Common myeloid progenitor, CD34-positive (primary cell): ENCODE data around the gene ASIC3.

Experiments
- CTCF ChIA-PET: fragments of 350-600 bp; sonication (Branson Sonifier 250); formaldehyde crosslinking; loops from one replicate; lab custom pipeline; 2021; ENCODE audit warnings: antibody characterized with exemption; lab: Charles Lee
- POLR2A ChIA-PET: fragments of 350-600 bp; sonication (Branson Sonifier 250); formaldehyde crosslinking; loops from one replicate; lab custom pipeline; 2021; ENCODE audit warnings: antibody characterized with exemption; lab: Charles Lee
- DNase-seq, 3 donors: peaks; one replicate each; pipeline versions ENCODE4 v3.0.0 to v3.0.0-alpha.2; 2013
- H3K27ac ChIP-seq, 2 experiments: 1 replicate in 1 of 2; 2 replicates in 1 of 2; pipeline ENCODE4 v1.7.0; 2013; ENCODE audit warnings: inconsistent platforms in 2 of 2, low read length in 2 of 2, mild to moderate bottlenecking in 2 of 2, low read depth in 1 of 2, moderate library complexity in 1 of 2; ENCODE audit not compliant: severe bottlenecking in 2 of 2, insufficient read depth in 1 of 2, poor library complexity in 1 of 2
- H3K27me3 ChIP-seq, 5 experiments: replicated peaks in 2 of 5; 1 replicate in 3 of 5; 2 replicates in 2 of 5; pipeline versions ENCODE4 v1.6.1 to v1.7.0; 2013; ENCODE audit warnings: low read length in 4 of 5, mild to moderate bottlenecking in 2 of 5, moderate library complexity in 2 of 5, inconsistent platforms in 1 of 5; ENCODE audit not compliant: insufficient read depth in 5 of 5, control insufficient read depth in 4 of 5
- H3K36me3 ChIP-seq, 4 experiments: 1 replicate in 2 of 4; 2 replicates in 2 of 4; pipeline versions ENCODE4 v1.6.1 to v1.7.0; 2013; ENCODE audit warnings: low read length in 3 of 4, control low read depth in 1 of 4, mild to moderate bottlenecking in 1 of 4; ENCODE audit not compliant: control insufficient read depth in 4 of 4, insufficient read depth in 4 of 4
- H3K4me1 ChIP-seq, 4 experiments: 1 replicate in 3 of 4; 2 replicates in 1 of 4; pipeline versions ENCODE4 v1.6.1 to v1.7.1; 2013; ENCODE audit warnings: low read length in 3 of 4, mild to moderate bottlenecking in 3 of 4, control low read depth in 1 of 4, inconsistent platforms in 1 of 4, moderate library complexity in 1 of 4; ENCODE audit not compliant: control insufficient read depth in 4 of 4, insufficient read depth in 4 of 4; ENCODE audit errors: control extremely low read depth in 1 of 4
- H3K4me3 ChIP-seq, 7 experiments: 1 replicate in 4 of 7; 2 replicates in 3 of 7; pipeline versions ENCODE4 v1.5.1 to v1.7.0; 2013; ENCODE audit warnings: mild to moderate bottlenecking in 7 of 7, low read length in 6 of 7, moderate library complexity in 6 of 7, inconsistent platforms in 2 of 7, low read depth in 2 of 7, control low read depth in 1 of 7; ENCODE audit not compliant: insufficient read depth in 4 of 7, control insufficient read depth in 1 of 7; ENCODE audit errors: extremely low read depth in 1 of 7
- H3K9me3 ChIP-seq, 5 experiments: 1 replicate in 4 of 5; 2 replicates in 1 of 5; pipeline versions ENCODE4 v1.6.1 to v1.7.1; 2013; ENCODE audit warnings: low read length in 4 of 5, mild to moderate bottlenecking in 2 of 5, inconsistent platforms in 1 of 5, low read depth in 1 of 5, moderate library complexity in 1 of 5; ENCODE audit not compliant: control insufficient read depth in 4 of 5, insufficient read depth in 2 of 5; ENCODE audit errors: control extremely low read depth in 1 of 5
- WGBS: methylation state at CpG from one replicate; pipeline ENCODE4 v1.1.5; 2013; ENCODE audit not compliant: insufficient coverage; 5-methylcytosine and 5-hydroxymethylcytosine counted together

ASIC3 gene

DNA sequence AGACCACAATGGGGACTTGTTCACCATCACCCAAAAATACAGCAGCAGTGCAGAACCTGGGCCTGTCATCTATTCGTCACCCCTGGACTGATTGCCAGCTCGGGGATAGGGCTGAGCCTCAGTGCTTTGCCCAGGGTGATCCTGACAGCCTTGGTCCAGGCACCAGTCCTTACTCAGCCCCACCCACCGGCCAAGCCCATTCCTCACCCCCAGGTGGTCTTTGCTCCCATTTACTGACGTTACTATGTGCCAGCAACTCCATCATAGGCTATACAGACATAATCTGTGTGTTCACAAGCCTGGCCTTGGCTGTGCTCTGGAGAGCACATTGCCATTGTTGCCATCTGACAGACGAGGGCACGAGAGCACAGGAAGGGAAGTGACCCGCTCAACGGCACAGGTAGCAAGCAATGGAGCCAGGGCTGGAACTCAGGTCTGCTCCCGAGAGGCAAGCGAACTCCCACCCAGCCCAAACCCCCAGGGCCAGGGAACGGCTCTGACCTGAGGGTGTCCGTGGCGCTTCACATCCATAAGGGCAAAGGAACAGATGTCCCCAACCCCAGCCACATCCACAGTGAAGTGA lies 30.9 kb upstream of the ASIC3 start:
- Histone ChIP-seq H3K36me3 (no peaks in the 10 kb centered on the region), H3K27me3 (peaks cover 5 to 42% (median 14%) of the 10 kb centered on the region in 5 experiments), H3K9me3 (no peaks in the 10 kb centered on the region), H3K27ac (peak overlapping the region in 1 of 2 experiments; percentile 61), H3K4me1 (peaks cover 0 to 45% (median 34%) of the 10 kb centered on the region in 4 experiments), H3K4me3 (peak overlapping the region in 6 of 7 experiments; percentile 14 to 66 (median 46))
- DNase-seq = no peak
- WGBS = 46% methylated on average over 9 of the region's 13 CpGs
- CTCF ChIA-PET = interaction anchor here (0.7 to 5.5 kb wide), 23 partner anchors 8 to 96 kb away, joined by 3 to 39 read pairs (median 5); partner anchors contain the start of gene ABCB8
- POLR2A ChIA-PET = interaction anchor here (0.6 to 1.8 kb wide), 2 partner anchors 11 to 558 kb away, joined by 3 to 4 read pairs; partner anchors contain the start of gene ABCB8

DNA sequence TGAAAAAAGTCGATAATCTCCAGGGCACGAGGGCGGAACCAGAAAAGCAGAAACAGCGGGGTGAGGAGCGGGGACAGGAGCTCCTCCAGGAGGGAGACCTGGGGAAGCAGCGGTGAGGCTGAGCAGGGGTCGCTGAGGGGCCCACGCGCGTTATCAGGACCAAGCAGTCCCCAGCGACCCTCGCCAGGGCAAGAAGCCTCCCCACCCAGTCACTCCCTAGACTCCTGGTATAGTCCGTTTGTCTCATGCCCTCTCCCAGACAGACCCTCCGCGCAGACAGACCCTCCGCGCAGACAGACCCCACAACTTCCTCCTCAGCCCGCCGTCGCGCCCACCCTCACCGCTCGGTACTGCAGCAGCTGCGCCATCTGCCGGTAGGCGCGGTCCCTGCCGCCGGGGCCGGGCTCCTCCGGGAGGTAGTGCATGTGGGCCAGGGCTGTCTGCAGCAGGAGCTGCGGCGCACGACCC lies 30.3 kb upstream of the ASIC3 start:
- CTCF ChIA-PET = interaction anchor here (0.7 to 5.5 kb wide), 33 partner anchors 8 to 230 kb away, joined by 3 to 39 read pairs (median 5); partner anchors contain the start of genes ABCB8 and NOS3
- Histone ChIP-seq H3K27ac (peak overlapping the region in 1 of 2 experiments; percentile 61), H3K36me3 (no peaks in the 10 kb centered on the region), H3K9me3 (no peaks in the 10 kb centered on the region), H3K4me3 (peak overlapping the region in 6 of 7 experiments; percentile 14 to 66 (median 46)), H3K4me1 (peaks cover 0 to 40% (median 31%) of the 10 kb centered on the region in 4 experiments), H3K27me3 (peaks cover 5 to 40% (median 13%) of the 10 kb centered on the region in 5 experiments)
- WGBS = under 1% methylated on average over 32 of the region's 34 CpGs
- POLR2A ChIA-PET = interaction anchor here (1.8 kb wide), 1 partner anchor 10 kb away, joined by 4 read pairs; the partner anchor contains the start of gene ABCB8
- peak; percentile 70 to 87 (median 86) for DNase-seq

DNA sequence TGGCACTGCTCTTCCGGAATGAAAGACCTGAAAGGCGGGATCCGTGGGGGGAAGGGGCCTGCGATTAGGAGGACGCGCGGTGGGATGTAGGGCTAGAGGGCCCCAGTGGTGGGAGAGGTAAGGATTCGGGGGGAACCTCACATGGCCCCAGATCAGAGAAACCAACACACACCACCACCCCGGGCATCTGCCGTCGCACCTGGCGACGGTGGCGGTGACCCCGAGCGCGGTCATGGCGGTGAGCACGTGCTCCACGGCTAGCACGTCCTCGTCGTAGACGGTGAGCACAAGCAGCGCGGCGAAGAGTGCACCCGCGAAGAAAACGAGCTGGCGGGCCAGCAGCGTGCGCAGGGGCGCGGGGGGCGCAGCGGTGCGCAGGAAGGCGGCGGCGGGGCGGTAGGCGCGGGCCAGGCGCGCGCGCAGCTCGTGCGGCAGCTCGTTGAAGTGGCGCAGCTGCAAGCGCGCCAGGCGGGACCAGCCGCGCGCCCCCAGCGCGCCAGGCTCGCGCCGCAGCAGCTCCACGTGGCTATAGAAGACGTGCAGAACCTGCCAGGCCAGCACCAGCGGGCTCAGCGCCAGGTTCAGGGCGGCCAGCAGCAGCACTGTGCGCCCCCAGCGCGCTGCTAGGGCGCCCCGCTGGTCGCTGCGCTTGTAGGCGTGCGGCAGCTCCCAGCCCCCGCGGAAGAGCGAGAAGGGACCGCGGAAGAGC lies 29.8 kb upstream of the ASIC3 start:
- Histone ChIP-seq H3K27me3 (peaks cover 5 to 39% (median 13%) of the 10 kb centered on the region in 5 experiments), H3K4me1 (peaks cover 0 to 36% (median 27%) of the 10 kb centered on the region in 4 experiments)
- CTCF ChIA-PET = interaction anchor here (0.7 to 5.5 kb wide), 32 partner anchors 8 to 230 kb away, joined by 3 to 39 read pairs (median 5); partner anchors contain the start of genes ABCB8 and NOS3

DNA sequence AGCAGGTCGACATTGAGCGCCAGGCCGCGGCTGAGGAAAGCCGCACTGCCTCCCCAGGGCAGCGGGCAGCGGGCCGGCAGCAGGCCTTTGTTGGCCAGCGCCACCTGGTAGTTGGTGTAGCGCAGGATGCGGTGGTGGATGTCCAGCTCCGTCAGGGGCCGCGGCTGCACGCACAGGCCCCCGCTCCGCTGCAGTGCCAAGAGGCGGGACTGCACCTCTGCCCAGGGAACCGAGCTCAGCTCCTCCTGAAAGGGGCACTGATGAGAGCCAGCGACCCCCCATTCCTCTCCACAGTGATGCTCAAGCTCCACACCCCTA lies 29.2 kb upstream of the ASIC3 start:
- Histone ChIP-seq H3K9me3 (no peaks in the 10 kb centered on the region), H3K27ac (no peak overlapping the region), H3K27me3 (peaks cover 5 to 35% (median 13%) of the 10 kb centered on the region in 5 experiments), H3K4me3 (peak overlapping the region in 6 of 7 experiments; percentile 23 to 66 (median 47)), H3K36me3 (no peaks in the 10 kb centered on the region), H3K4me1 (peaks cover 0 to 31% (median 22%) of the 10 kb centered on the region in 4 experiments)
- CTCF ChIA-PET = interaction anchor here (0.9 to 5.5 kb wide), 22 partner anchors 10 to 231 kb away, joined by 3 to 39 read pairs (median 6); partner anchors contain the start of genes ABCB8 and NOS3
- POLR2A ChIA-PET = no interaction called here
- no peak for DNase-seq
- WGBS = 21% methylated on average over 13 of the region's 20 CpGs

More for the DNA sequence above, 29.8 kb upstream of the ASIC3 start:
- Histone ChIP-seq H3K4me3 (peak overlapping the region; percentile 20 to 66 (median 38)), H3K27ac (no peak overlapping the region), H3K9me3 (no peaks in the 10 kb centered on the region), H3K36me3 (no peaks in the 10 kb centered on the region)
- peak in 2 of 3 donors; percentile 57 to 68 for DNase-seq
- POLR2A ChIA-PET = interaction anchor here (1.8 kb wide), 1 partner anchor 10 kb away, joined by 4 read pairs; the partner anchor contains the start of gene ABCB8
- under 1% methylated on average over 78 of the region's 82 CpGs for WGBS

DNA sequence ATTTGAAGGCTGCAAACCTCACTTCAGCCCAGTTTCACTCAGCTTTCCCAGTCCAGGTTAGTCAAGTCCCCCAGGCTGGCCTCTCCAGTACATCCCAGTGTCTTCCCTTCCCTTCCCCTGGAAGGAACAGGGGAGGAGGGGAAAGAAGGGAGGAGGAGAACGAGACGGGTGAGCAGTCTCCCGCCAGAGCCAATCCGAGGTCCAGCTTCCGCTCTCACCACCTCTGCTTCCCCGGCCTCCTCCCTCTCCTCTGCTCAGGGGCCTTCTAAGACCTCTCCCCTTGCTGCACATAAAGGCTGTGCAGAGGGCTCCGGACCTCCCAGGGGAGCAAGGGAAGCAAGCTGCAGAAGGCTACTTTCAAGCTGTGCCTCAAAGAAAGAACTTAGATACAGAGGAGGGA lies 28.1 kb upstream of the ASIC3 start:
- Histone ChIP-seq H3K27ac (no peak overlapping the region), H3K4me3 (no peak overlapping the region), H3K4me1 (peaks cover 0 to 23% (median 18%) of the 10 kb centered on the region in 4 experiments), H3K36me3 (no peaks in the 10 kb centered on the region), H3K27me3 (peaks cover 5 to 34% (median 13%) of the 10 kb centered on the region in 5 experiments), H3K9me3 (no peaks in the 10 kb centered on the region)
- CTCF ChIA-PET = interaction anchor here (0.6 to 6.9 kb wide), 10 partner anchors 10 to 321 kb away, joined by 3 to 61 read pairs (median 12); partner anchors contain the start of gene NUB1
- no peak for DNase-seq
- WGBS = no CpG with 5 or more reads among the region's 7 CpGs
- POLR2A ChIA-PET = no interaction called here

DNA sequence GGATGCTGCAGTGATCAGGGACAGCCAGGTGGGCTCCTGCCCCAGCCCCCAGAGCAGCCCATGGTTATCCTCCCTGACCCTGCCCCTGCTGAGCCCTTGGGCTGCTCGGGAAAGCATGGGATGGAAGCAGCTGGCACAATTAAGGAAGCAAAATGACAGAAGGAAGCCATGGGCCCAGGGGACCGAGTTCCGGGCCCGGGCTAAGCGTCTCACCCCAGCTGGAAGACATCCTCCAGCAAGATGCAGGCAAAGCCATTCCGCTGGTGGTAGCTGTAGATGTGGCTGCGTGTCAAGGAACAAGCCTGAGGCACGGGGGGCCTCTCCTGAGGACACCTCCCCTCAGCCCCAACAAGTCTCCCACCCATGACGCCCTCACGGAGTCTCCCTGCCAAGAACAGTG lies 25.1 kb upstream of the ASIC3 start:
- DNase-seq = no peak
- WGBS = 93% methylated on average over 10 of the region's 10 CpGs
- Histone ChIP-seq H3K4me1 (peaks cover 0 to 23% (median 19%) of the 10 kb centered on the region in 4 experiments), H3K4me3 (no peak overlapping the region), H3K9me3 (no peaks in the 10 kb centered on the region), H3K36me3 (no peaks in the 10 kb centered on the region), H3K27ac (no peak overlapping the region), H3K27me3 (peaks cover 5 to 34% (median 15%) of the 10 kb centered on the region in 5 experiments)
- ChIA-PET POLR2A (interaction anchor here (0.6 kb wide), 1 partner anchor 24 kb away, joined by 5 read pairs; no protein-coding TSS in a partner anchor), CTCF (interaction anchor here (1.1 to 6.9 kb wide), 4 partner anchors 13 to 89 kb away, joined by 4 to 61 read pairs (median 4); no protein-coding TSS in a partner anchor)
